Loucy (cell line): ENCODE data around the gene DNM2.
A peak's percentile ranks its signal among the peaks of the same experiment; 100 is the strongest.

Experiments used
- H2AFZ ChIP-seq: fragments of 200-600 bp; sonication (generic); 2 replicates; pipeline ENCODE4 v1.6.0; 2016; ENCODE audit warnings: antibody characterized with exemption, mild to moderate bottlenecking, low read length, moderate library complexity
- H3F3A ChIP-seq: fragments of 200-600 bp; 2 replicates; pipeline ENCODE4 v1.6.0; 2016; ENCODE audit warnings: antibody characterized with exemption, low read depth, mild to moderate bottlenecking
- H3K27me3 ChIP-seq: fragments of 200-600 bp; sonication (generic); 2 replicates; pipeline ENCODE4 v1.6.1; 2014; ENCODE audit warnings: low read length, mild to moderate bottlenecking; ENCODE audit not compliant: insufficient read depth, poor library complexity, severe bottlenecking
- H3K36me3 ChIP-seq: fragments of 200-600 bp; sonication (generic); 2 replicates; pipeline ENCODE4 v1.6.1; 2016; ENCODE audit warnings: low read length; ENCODE audit not compliant: insufficient read depth
- H3K4me1 ChIP-seq: fragments of 200-600 bp; sonication (generic); 2 replicates; pipeline ENCODE4 v1.5.1; 2014; ENCODE audit warnings: low read length, mild to moderate bottlenecking; ENCODE audit not compliant: insufficient read depth, poor library complexity, severe bottlenecking
- H3K4me2 ChIP-seq: fragments of 200-600 bp; sonication (generic); 2 replicates; pipeline ENCODE4 v1.6.0; 2014; ENCODE audit warnings: antibody characterized with exemption, low read length, low read depth, mild to moderate bottlenecking; ENCODE audit not compliant: poor library complexity, severe bottlenecking
- H3K4me3 ChIP-seq: fragments of 200-600 bp; sonication (generic); 2 replicates; pipeline ENCODE4 v1.5.1; 2014; ENCODE audit warnings: low read length, mild to moderate bottlenecking, mixed read lengths; ENCODE audit not compliant: poor library complexity, severe bottlenecking
- H3K79me2 ChIP-seq: fragments of 200-600 bp; sonication (generic); 2 replicates; pipeline ENCODE4 v1.6.1; 2014; ENCODE audit warnings: low read length; ENCODE audit not compliant: insufficient read depth
- H3K9ac ChIP-seq: fragments of 200-600 bp; sonication (generic); 2 replicates; pipeline ENCODE4 v1.6.0; 2014; ENCODE audit warnings: mild to moderate bottlenecking, low read depth, low read length, moderate library complexity; ENCODE audit not compliant: poor library complexity, severe bottlenecking
- H3K9me2 ChIP-seq: fragments of 200-600 bp; sonication (generic); replicated peaks from 2 replicates; pipeline ENCODE4 v1.6.1; 2016; ENCODE audit warnings: low read depth, low read length, mixed read lengths
- H3K9me3 ChIP-seq: fragments of 200-600 bp; sonication (generic); 2 replicates; pipeline ENCODE4 v1.6.1; 2014; ENCODE audit warnings: mild to moderate bottlenecking, antibody characterized with exemption, low read length, low read depth; ENCODE audit not compliant: insufficient read depth
- H4K20me1 ChIP-seq: fragments of 200-600 bp; sonication (generic); 2 replicates; pipeline ENCODE4 v1.6.0; 2014; ENCODE audit warnings: antibody characterized with exemption, low read length, mild to moderate bottlenecking; ENCODE audit not compliant: insufficient read depth, poor library complexity, severe bottlenecking
- EZH2phosphoT487 ChIP-seq: fragments of 200-600 bp; IDR thresholded peaks from 2 replicates; pipeline ENCODE4 v1.6.1; 2018; ENCODE audit warnings: antibody characterized with exemption, mild to moderate bottlenecking, moderate library complexity, borderline replicate concordance
- TF ChIP-seq, protein P1 (sequence below): fragments of 200-600 bp; sonication (generic); conservative IDR thresholded peaks from 2 replicates; pipeline ENCODE4 v1.5.1; 2014; ENCODE audit warnings: mild to moderate bottlenecking, antibody characterized with exemption, low read length

The DNM2 gene

DNA sequence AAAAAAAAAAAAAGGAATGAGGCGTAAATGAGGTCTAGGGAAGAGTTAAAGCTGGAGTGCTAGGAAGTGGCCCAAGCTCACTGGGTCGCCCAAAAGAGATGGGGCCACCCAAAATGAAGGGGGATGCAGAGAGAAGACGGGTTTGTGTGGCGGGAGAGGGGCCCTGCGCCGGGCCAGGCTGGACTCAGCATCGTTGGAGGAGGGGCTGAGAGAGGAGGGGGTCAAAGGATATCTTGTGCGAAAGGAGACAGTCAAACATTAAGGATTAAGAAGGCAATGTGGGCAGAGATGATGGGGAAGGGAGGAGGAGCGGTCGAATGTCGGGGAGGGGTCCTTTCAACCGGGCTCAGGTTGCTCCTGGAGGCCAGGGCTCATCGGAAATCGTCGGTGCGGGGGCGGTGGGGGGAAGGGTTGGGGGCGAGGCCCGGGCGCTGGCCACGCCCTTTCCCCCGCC lies 152.6 kb downstream of the DNM2 start:
- Histone ChIP-seq H3K36me3 (no peaks in the 10 kb centered on the region), H3K79me2 (peaks cover 34% of the 10 kb centered on the region), H3K27me3 (no peaks in the 10 kb centered on the region), H3F3A (no peaks in the 10 kb centered on the region), H4K20me1 (peaks cover 12% of the 10 kb centered on the region), H3K4me2 (peak overlapping the region; percentile 78), H3K4me3 (peak overlapping the region; percentile 72), H3K4me1 (peaks cover 11% of the 10 kb centered on the region), H3K9me2 (no peaks in the 10 kb centered on the region), H3K9me3 (no peaks in the 10 kb centered on the region), H3K9ac (peak overlapping the region; percentile 68), H2AFZ (peak overlapping the region; percentile 88)
- no peak for TF ChIP-seq EZH2phosphoT487
- TF ChIP-seq, protein P1, sequence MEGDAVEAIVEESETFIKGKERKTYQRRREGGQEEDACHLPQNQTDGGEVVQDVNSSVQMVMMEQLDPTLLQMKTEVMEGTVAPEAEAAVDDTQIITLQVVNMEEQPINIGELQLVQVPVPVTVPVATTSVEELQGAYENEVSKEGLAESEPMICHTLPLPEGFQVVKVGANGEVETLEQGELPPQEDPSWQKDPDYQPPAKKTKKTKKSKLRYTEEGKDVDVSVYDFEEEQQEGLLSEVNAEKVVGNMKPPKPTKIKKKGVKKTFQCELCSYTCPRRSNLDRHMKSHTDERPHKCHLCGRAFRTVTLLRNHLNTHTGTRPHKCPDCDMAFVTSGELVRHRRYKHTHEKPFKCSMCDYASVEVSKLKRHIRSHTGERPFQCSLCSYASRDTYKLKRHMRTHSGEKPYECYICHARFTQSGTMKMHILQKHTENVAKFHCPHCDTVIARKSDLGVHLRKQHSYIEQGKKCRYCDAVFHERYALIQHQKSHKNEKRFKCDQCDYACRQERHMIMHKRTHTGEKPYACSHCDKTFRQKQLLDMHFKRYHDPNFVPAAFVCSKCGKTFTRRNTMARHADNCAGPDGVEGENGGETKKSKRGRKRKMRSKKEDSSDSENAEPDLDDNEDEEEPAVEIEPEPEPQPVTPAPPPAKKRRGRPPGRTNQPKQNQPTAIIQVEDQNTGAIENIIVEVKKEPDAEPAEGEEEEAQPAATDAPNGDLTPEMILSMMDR = no peak

DNA sequence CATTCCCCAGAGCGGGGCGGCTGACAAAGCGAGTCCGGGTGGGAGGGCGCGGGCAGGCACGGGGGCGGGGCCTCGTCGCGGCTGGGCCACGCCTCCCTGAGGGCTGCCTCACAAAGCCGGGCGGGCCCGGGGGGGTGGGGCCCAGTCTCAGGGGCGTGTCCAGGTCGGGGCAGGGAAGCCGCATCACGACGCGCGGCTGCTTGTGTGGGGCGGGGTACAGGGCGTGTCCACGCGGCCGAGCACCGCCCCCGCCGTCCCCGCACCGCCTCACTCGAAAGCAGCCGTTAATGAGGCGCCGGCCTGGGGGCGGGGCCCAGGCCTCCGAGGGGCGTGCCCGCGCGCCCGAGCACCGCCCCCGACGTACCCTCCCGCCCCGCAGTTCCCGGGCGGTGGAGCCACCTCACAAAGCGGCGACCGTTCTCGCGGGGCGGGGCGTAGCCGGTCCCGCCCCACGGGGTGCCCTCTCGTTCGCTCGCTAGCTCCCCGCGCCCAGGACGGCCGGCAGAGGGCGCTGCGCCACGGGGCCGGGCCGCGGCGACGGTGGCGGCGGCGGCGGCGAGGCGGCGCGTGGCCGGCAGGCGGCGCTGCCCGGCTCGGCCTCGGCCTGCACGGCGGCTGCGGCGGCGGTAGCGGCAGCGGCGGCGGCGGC lies 153.2 kb downstream of the DNM2 start, which contains the start of gene CARM1:
TSS of gene CARM1 (plus strand) at position 599 of the 649 bp plus-strand sequence. CDS start 150 bp downstream, outside the sequence.
- H3K79me2 ChIP-seq = peaks cover 38% of the 10 kb centered on the region
- H3F3A ChIP-seq = no peaks in the 10 kb centered on the region

DNA sequence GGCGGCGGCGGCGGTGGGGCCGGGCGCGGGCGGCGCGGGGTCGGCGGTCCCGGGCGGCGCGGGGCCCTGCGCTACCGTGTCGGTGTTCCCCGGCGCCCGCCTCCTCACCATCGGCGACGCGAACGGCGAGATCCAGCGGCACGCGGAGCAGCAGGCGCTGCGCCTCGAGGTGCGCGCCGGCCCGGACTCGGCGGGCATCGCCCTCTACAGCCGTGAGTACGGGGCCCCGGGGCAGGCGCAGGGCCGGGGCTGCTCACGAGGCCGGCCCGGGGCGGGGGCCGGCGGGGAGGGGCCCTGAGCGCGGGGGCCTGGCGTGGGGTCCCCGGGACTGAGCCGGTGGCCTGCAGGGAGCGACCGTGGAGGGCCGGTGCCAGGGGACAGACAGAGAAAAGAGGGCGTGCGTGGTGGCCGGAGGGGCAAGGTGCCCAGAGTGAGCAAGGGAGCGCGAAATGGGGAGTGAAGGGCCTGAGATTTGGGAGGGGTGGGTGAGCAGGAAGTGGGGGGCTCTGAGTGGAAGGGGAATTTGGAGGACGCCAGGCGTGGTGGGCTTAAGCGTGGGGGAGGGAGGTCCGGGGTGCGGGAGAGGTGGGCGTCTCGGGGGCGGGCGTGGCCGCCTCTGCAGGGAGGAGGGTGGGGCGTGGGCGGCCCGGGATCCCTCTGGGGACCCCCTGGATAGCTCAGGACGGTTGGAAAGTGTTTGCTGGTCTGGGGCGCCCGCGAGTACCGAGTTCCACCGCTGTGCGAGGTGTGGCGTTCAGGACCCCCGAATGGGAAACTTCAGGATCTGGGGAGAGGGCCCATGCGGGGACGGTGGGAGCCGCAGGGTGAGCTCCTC lies 154.0 kb downstream of the DNM2 start:
- Histone ChIP-seq H3F3A (no peaks in the 10 kb centered on the region), H3K4me3 (peak overlapping the region; percentile 99), H2AFZ (peak overlapping the region; percentile 75), H3K4me1 (peaks cover 15% of the 10 kb centered on the region), H3K36me3 (no peaks in the 10 kb centered on the region), H3K79me2 (peaks cover 46% of the 10 kb centered on the region), H3K27me3 (no peaks in the 10 kb centered on the region), H3K9ac (peak overlapping the region; percentile 86), H3K9me3 (no peaks in the 10 kb centered on the region), H3K9me2 (no peaks in the 10 kb centered on the region), H4K20me1 (peaks cover 12% of the 10 kb centered on the region), H3K4me2 (peak overlapping the region; percentile 100)
- no peak for TF ChIP-seq EZH2phosphoT487
- TF ChIP-seq, protein P1 = no peak; the same call in 1 of the 2 replicates

More for the DNA sequence above, 153.2 kb downstream of the DNM2 start, which contains the start of gene CARM1:
- Histone ChIP-seq H3K4me3 (peak within 1 kb of the TSS; percentile 99), H3K36me3 (no peaks in the 10 kb centered on the region), H3K9me3 (no peaks in the 10 kb centered on the region), H2AFZ (peak within 1 kb of the TSS; percentile 88), H3K27me3 (no peaks in the 10 kb centered on the region), H3K4me1 (peaks cover 11% of the 10 kb centered on the region), H3K9ac (peak within 1 kb of the TSS; percentile 86), H3K4me2 (peak within 1 kb of the TSS; percentile 100), H4K20me1 (peaks cover 12% of the 10 kb centered on the region), H3K9me2 (no peaks in the 10 kb centered on the region)
- no peak for TF ChIP-seq EZH2phosphoT487
- TF ChIP-seq, protein P1 = peak; percentile 32; the same call in 1 of the 2 replicates
